ENCODE results near the gene MAP2K4. TPM values are rescaled to one million over a fixed set of nuclear protein-coding genes. Genes with fewer than 3 reads are reported as not detected.

MAP2K4 gene
- total and polyA plus RNA-seq, 2 donors (not counting 1 experiment from before 2014, with no cell fraction given): 6.2 to 44.8 TPM

- H3K9me3 Mint-ChIP-seq (ENCODE audit: insufficient read depth): no peaks in the 10 kb centered on the region
- intact Hi-C loops (cut with micrococcal nuclease): no loop called here
- H3K9ac ChIP-seq (ENCODE audit: low read length): no peak overlapping the region
- H3K4me2 ChIP-seq (replicated peaks; ENCODE audit: low read depth, low read length, poor library complexity, severe bottlenecking): no peak overlapping the region
- H3K36me3 ChIP-seq (replicated peaks in 1 of 2; ENCODE audit: control extremely low read depth in 1 of 2, control insufficient read depth in 1 of 2, extremely low read depth in 1 of 2, insufficient read depth in 2 of 2, low read length in 1 of 2): peaks cover 0 to 4% of the 10 kb centered on the region in 2 experiments
- no peaks in the 10 kb centered on the region for H3K27me3 ChIP-seq (replicated peaks in 1 of 4; ENCODE audit: control extremely low read depth in 1 of 4, control insufficient read depth in 3 of 4, insufficient read depth in 4 of 4, low read length in 3 of 4)
- peaks cover 31% of the 10 kb centered on the region for H4K20me1 ChIP-seq (ENCODE audit: control insufficient read depth, insufficient read depth, low read length, poor library complexity, severe bottlenecking)
- no peak overlapping the region for H3K27ac Mint-ChIP-seq
- no peaks in the 10 kb centered on the region for H3K9me3 ChIP-seq (ENCODE audit: control extremely low read depth in 1 of 3, control insufficient read depth in 2 of 3, insufficient read depth in 1 of 3, low read length in 2 of 3)
- no peak overlapping the region for H3K27ac ChIP-seq (ENCODE audit: low read length in 2 of 2)
- H3K4me1 ChIP-seq (ENCODE audit: control insufficient read depth in 2 of 2, insufficient read depth in 2 of 2, low read length in 2 of 2): peaks cover 0 to 3% of the 10 kb centered on the region in 2 donors
- peaks cover 27% of the 10 kb centered on the region for H3K4me1 Mint-ChIP-seq
- TF ChIP-seq EZH2 (IDR thresholded peaks at IDR 0.05; ENCODE audit: borderline replicate concordance, insufficient read depth, low read depth, low read length, poor library complexity, severe bottlenecking) (no peak), CTCF (IDR thresholded peaks at IDR 0.05) (no peak)
- H3K79me2 ChIP-seq (ENCODE audit: control insufficient read depth, insufficient read depth, low read length): peaks cover 36% of the 10 kb centered on the region
- H2AFZ ChIP-seq (ENCODE audit: insufficient read depth, low read depth, low read length, poor library complexity, severe bottlenecking): no peak overlapping the region
- H3K4me3 Mint-ChIP-seq: no peak overlapping the region
- ChIA-PET CTCF (no interaction called here), POLR2A (no interaction called here)
- no peaks in the 10 kb centered on the region for H3K27me3 Mint-ChIP-seq
- H3K4me3 ChIP-seq (ENCODE audit: control extremely low read depth in 1 of 5, extremely low read depth in 1 of 5, insufficient read depth in 1 of 5, low read depth in 2 of 5, low read length in 4 of 5): no peak overlapping the region
- no peak for DNase-seq
- ATAC-seq (ENCODE audit: low read depth): no peak
Measured at GRCh38 chr17:12055889-12056288, 35.2 kb downstream of the MAP2K4 start.

- Histone ChIP-seq H3K79me2 (ENCODE audit: control insufficient read depth, insufficient read depth, low read length) (peaks cover 29% of the 10 kb centered on the region), H3K4me1 (ENCODE audit: control insufficient read depth in 2 of 2, insufficient read depth in 2 of 2, low read length in 2 of 2) (no peaks in the 10 kb centered on the region), H3K4me2 (replicated peaks; ENCODE audit: low read depth, low read length, poor library complexity, severe bottlenecking) (no peak overlapping the region), H3K27me3 (replicated peaks in 1 of 4; ENCODE audit: control extremely low read depth in 1 of 4, control insufficient read depth in 3 of 4, insufficient read depth in 4 of 4, low read length in 3 of 4) (no peaks in the 10 kb centered on the region), H3K9ac (ENCODE audit: low read length) (no peak overlapping the region), H3K4me3 (ENCODE audit: control extremely low read depth in 1 of 5, extremely low read depth in 1 of 5, insufficient read depth in 1 of 5, low read depth in 2 of 5, low read length in 4 of 5) (no peak overlapping the region), H3K27ac (ENCODE audit: low read length in 2 of 2) (no peak overlapping the region), H2AFZ (ENCODE audit: insufficient read depth, low read depth, low read length, poor library complexity, severe bottlenecking) (no peak overlapping the region), H3K9me3 (ENCODE audit: control extremely low read depth in 1 of 3, control insufficient read depth in 2 of 3, insufficient read depth in 1 of 3, low read length in 2 of 3) (no peaks in the 10 kb centered on the region), H4K20me1 (ENCODE audit: control insufficient read depth, insufficient read depth, low read length, poor library complexity, severe bottlenecking) (peaks cover 25% of the 10 kb centered on the region), H3K36me3 (replicated peaks in 1 of 2; ENCODE audit: control extremely low read depth in 1 of 2, control insufficient read depth in 1 of 2, extremely low read depth in 1 of 2, insufficient read depth in 2 of 2, low read length in 1 of 2) (peaks cover 0 to 13% of the 10 kb centered on the region in 2 experiments)
- ATAC-seq (ENCODE audit: low read depth) (no peak), DNase-seq (no peak)
- Mint-ChIP-seq H3K27me3 (no peaks in the 10 kb centered on the region), H3K4me3 (no peak overlapping the region), H3K4me1 (peaks cover 19% of the 10 kb centered on the region), H3K9me3 (ENCODE audit: insufficient read depth) (no peaks in the 10 kb centered on the region), H3K27ac (no peak overlapping the region)
- ChIA-PET CTCF (no interaction called here), POLR2A (no interaction called here)
- WGBS (ENCODE audit: insufficient coverage): no CpG with 5 or more reads among the region's 1 CpG
- TF ChIP-seq EZH2 (IDR thresholded peaks at IDR 0.05; ENCODE audit: borderline replicate concordance, insufficient read depth, low read depth, low read length, poor library complexity, severe bottlenecking) (no peak), CTCF (IDR thresholded peaks at IDR 0.05) (no peak)
- intact Hi-C loops (cut with micrococcal nuclease): no loop called here
Measured at GRCh38 chr17:12057520-12057919, 36.8 kb downstream of the MAP2K4 start.

Data from B cell (primary cell).